PC-3 (cell line): Measurements from ENCODE around the gene VSTM2B. TPM values are rescaled to one million over a fixed set of nuclear protein-coding genes. Genes with fewer than 3 reads are reported as not detected.

Experiments used
- ATAC-seq: fragments of 200-7000 bp; cut with Tn5 transposase; 2 replicates; pipeline ENCODE4 v1.9.1; 2020; ENCODE audit warnings: mild to moderate bottlenecking, moderate library complexity
- BruUV-seq: library from RNA; stranded (reverse); fragments of 400-500 nt; replicated peaks from 2 replicates; lab custom pipeline; 2021; lab: Mats Ljungman, UMichigan
- CTCF ChIA-PET: fragments of 300-600 bp; sonication (Branson Sonifier 250); formaldehyde crosslinking; loops from one replicate; lab custom pipeline; 2022; ENCODE audit warnings: antibody characterized with exemption; lab: Charles Lee
- POLR2A ChIA-PET: fragments of 300-600 bp; sonication (Branson Sonifier 250); formaldehyde crosslinking; loops from one replicate; lab custom pipeline; 2022; ENCODE audit warnings: antibody characterized with exemption; ENCODE audit not compliant: unreplicated experiment; lab: Charles Lee
- DNase-seq: peaks from one replicate; pipeline ENCODE4 v3.0.0-alpha.2; 2015
- H2AFZ ChIP-seq: fragments of 300-600 bp; sonication (generic); 2 replicates; pipeline ENCODE4 v1.6.0; 2016; ENCODE audit warnings: antibody characterized with exemption, low read length
- H3F3A ChIP-seq: fragments of 300-600 bp; sonication (generic); one replicate; pipeline ENCODE4 v1.6.0; 2017; ENCODE audit warnings: antibody characterized with exemption, low read length, control low read depth, mild to moderate bottlenecking; ENCODE audit not compliant: unreplicated experiment
- H3K27ac ChIP-seq: fragments of 300-600 bp; sonication (generic); 2 replicates; pipeline ENCODE4 v1.5.1; 2016; ENCODE audit warnings: mild to moderate bottlenecking, low read length
- H3K27me3 ChIP-seq: fragments of 300-600 bp; sonication (generic); 2 replicates; pipeline ENCODE4 v1.6.1; 2016; ENCODE audit warnings: low read length, mixed read lengths
- H3K36me3 ChIP-seq: fragments of 300-600 bp; sonication (generic); 2 replicates; pipeline ENCODE4 v1.6.1; 2016; ENCODE audit warnings: low read depth, mixed run types, low read length, mixed read lengths
- H3K4me1 ChIP-seq: fragments of 300-600 bp; sonication (generic); 2 replicates; pipeline ENCODE4 v1.5.1; 2016; ENCODE audit warnings: low read length; ENCODE audit not compliant: insufficient read depth
- H3K4me2 ChIP-seq: fragments of 300-600 bp; sonication (generic); 2 replicates; pipeline ENCODE4 v1.6.0; 2016; ENCODE audit warnings: low read length
- H3K4me3 ChIP-seq: fragments of 300-600 bp; sonication (generic); 2 replicates; pipeline ENCODE4 v1.5.1; 2016; ENCODE audit warnings: mild to moderate bottlenecking, low read length, mixed read lengths
- H3K79me2 ChIP-seq: fragments of 300-600 bp; sonication (generic); 2 replicates; pipeline ENCODE4 v1.6.1; 2017; ENCODE audit warnings: low read length, mixed read lengths
- H3K9ac ChIP-seq: fragments of 300-600 bp; sonication (generic); 2 replicates; pipeline ENCODE4 v1.6.0; 2016; ENCODE audit warnings: mild to moderate bottlenecking, low read length
- H3K9me2 ChIP-seq: fragments of 300-600 bp; sonication (generic); replicated peaks from 2 replicates; pipeline ENCODE4 v1.6.1; 2016; ENCODE audit warnings: mixed run types, low read length, mixed read lengths
- H3K9me3 ChIP-seq: fragments of 300-600 bp; sonication (generic); 2 replicates; pipeline ENCODE4 v1.6.1; 2016; ENCODE audit warnings: low read length, mixed read lengths
- H4K20me1 ChIP-seq: fragments of 300-600 bp; sonication (generic); 2 replicates; pipeline ENCODE4 v1.6.1; 2016; ENCODE audit warnings: low read length, mixed read lengths
- CTCF ChIP-seq: fragments of 300-600 bp; sonication (generic); conservative IDR thresholded peaks from 2 replicates; pipeline ENCODE4 v1.5.1; 2017; ENCODE audit warnings: antibody characterized with exemption, low read depth, mild to moderate bottlenecking, low read length
- EZH2 ChIP-seq: fragments of 300-600 bp; sonication (generic); IDR thresholded peaks from one replicate; pipeline ENCODE4 v1.6.1; 2017; ENCODE audit warnings: antibody characterized with exemption, mild to moderate bottlenecking, low read length; ENCODE audit not compliant: unreplicated experiment
- EZH2phosphoT487 ChIP-seq: fragments of 300-600 bp; sonication (generic); IDR thresholded peaks from 2 replicates; pipeline ENCODE4 v1.6.1; 2018; ENCODE audit warnings: mild to moderate bottlenecking, antibody characterized with exemption, low read length, borderline replicate concordance
- intact Hi-C: fragments of 100-400 bp; cut with micrococcal nuclease; formaldehyde crosslinking; loops from 2 replicates; pipeline ENCODE4 v1.9.0; 2023
- total RNA-seq: library from RNA; depleted of rRNA; stranded (reverse); fragments of >200 nt; gene quantifications from 2 replicates; pipeline ENCODE4 v1.2.3, GENCODE V29; 2014

VSTM2B gene
- total RNA-seq, 1 experiment from 2014 or later, result not detected

GRCh38 chr19:29549105-29550070 lies 23.6 kb downstream of the VSTM2B start:
- ATAC-seq, result no peak
- Histone ChIP-seq H3K79me2 (no peaks in the 10 kb centered on the region), H3K27ac (no peak overlapping the region), H3K4me2 (no peak overlapping the region), H3K36me3 (no peaks in the 10 kb centered on the region), H3K9me2 (no peaks in the 10 kb centered on the region), H3K4me1 (no peaks in the 10 kb centered on the region), H3F3A (no peaks in the 10 kb centered on the region), H2AFZ (no peak overlapping the region), H3K9me3 (no peaks in the 10 kb centered on the region), H3K4me3 (no peak overlapping the region), H4K20me1 (no peaks in the 10 kb centered on the region), H3K9ac (no peak overlapping the region), H3K27me3 (no peaks in the 10 kb centered on the region)
- POLR2A ChIA-PET, result no interaction called here
- no TSS peak for BruUV-seq
- TF ChIP-seq EZH2phosphoT487, result no peak
- no peak for TF ChIP-seq CTCF
- TF ChIP-seq EZH2, result no peak
- no peak for DNase-seq
- CTCF ChIA-PET, result no interaction called here
- intact Hi-C loops, result no loop called here

GRCh38 chr19:29550896-29551295 lies 25.1 kb downstream of the VSTM2B start:
- Histone ChIP-seq H3K27ac (no peak overlapping the region), H3K4me1 (no peaks in the 10 kb centered on the region), H3K79me2 (no peaks in the 10 kb centered on the region), H2AFZ (no peak overlapping the region), H3F3A (no peaks in the 10 kb centered on the region), H3K9me2 (no peaks in the 10 kb centered on the region), H3K27me3 (no peaks in the 10 kb centered on the region), H4K20me1 (no peaks in the 10 kb centered on the region), H3K4me3 (no peak overlapping the region), H3K9me3 (no peaks in the 10 kb centered on the region), H3K4me2 (no peak overlapping the region), H3K36me3 (no peaks in the 10 kb centered on the region), H3K9ac (no peak overlapping the region)
- CTCF ChIA-PET, result no interaction called here
- DNase-seq, result no peak
- TF ChIP-seq CTCF (no peak), EZH2phosphoT487 (no peak), EZH2 (no peak)
- POLR2A ChIA-PET, result no interaction called here
- intact Hi-C loops, result no loop called here
- no peak for ATAC-seq
- no TSS peak for BruUV-seq

DNA sequence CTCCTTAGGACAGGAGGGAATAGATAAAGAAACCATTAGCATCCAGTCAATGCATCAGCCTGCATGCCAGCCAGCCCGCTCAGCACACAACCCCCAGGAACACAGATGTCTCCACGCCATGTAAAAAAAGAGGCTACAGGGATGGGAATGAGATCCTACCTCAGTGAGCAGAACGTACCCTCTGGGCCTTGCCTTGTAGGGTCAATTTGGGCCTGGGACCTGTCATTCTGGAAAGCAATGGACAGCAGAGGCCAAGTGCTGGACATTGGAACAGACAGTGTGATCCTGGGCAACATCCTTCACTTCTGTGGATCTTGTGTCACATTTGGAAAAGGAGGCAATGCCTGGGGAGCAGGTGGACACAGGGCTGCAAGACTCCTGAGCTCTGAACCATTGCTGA lies 26.0 kb downstream of the VSTM2B start:
- intact Hi-C loops, result no loop called here
- no peak overlapping the region for H2AFZ ChIP-seq
- H3K36me3 ChIP-seq, result no peaks in the 10 kb centered on the region
- no peaks in the 10 kb centered on the region for H3K27me3 ChIP-seq
- ATAC-seq (no peak), DNase-seq (no peak)
- no TSS peak for BruUV-seq
- H3K9ac ChIP-seq, result no peak overlapping the region
- no peaks in the 10 kb centered on the region for H3K9me3 ChIP-seq
- H3K27ac ChIP-seq, result no peak overlapping the region
- no peaks in the 10 kb centered on the region for H4K20me1 ChIP-seq
- no peaks in the 10 kb centered on the region for H3K9me2 ChIP-seq
- H3K79me2 ChIP-seq, result no peaks in the 10 kb centered on the region
- H3K4me3 ChIP-seq, result no peak overlapping the region
- no peaks in the 10 kb centered on the region for H3F3A ChIP-seq
- H3K4me2 ChIP-seq, result no peak overlapping the region
- TF ChIP-seq CTCF (no peak), EZH2phosphoT487 (no peak), EZH2 (no peak)
- ChIA-PET CTCF (no interaction called here), POLR2A (no interaction called here)
- no peaks in the 10 kb centered on the region for H3K4me1 ChIP-seq
